ENCODE measurements around the gene HIF1A.

- TF ChIP-seq TAF1 (IDR thresholded peaks at IDR 0.05; ENCODE audit: low read depth, low read length) (no peak), POLR2A (IDR thresholded peaks at IDR 0.05; ENCODE audit: low read depth, low read length) (no peak), POLR2AphosphoS5 (IDR thresholded peaks at IDR 0.05; ENCODE audit: low read depth, low read length) (no peak), SPI1 (IDR thresholded peaks at IDR 0.05; ENCODE audit: low read depth, low read length) (no peak), PAX5 (IDR thresholded peaks at IDR 0.05; ENCODE audit: insufficient read depth, low read length, severe bottlenecking) (no peak), POU2F2 (IDR thresholded peaks at IDR 0.05; ENCODE audit: low read depth, low read length) (peak; percentile 68; the same call in 1 of the 2 replicates)
These were observed 33.6 kb upstream of the HIF1A start for GRCh38 chr14:61661471-61662400.
